HG02885 (cell line): Measurements from ENCODE around the gene STRBP.
"Not testable (repeated sequence)": the region's sequence is repeated elsewhere in the genome, so short reads cannot be mapped to it uniquely, and the experiment has no call there.

Source experiments
- ATAC-seq: cut with Tn5 transposase; IDR thresholded peaks from one replicate; pipeline ENCODE4 v1.9.1; 2021; ENCODE audit warnings: mild to moderate bottlenecking; ENCODE audit not compliant: unreplicated experiment, poor library complexity

Gene STRBP

GRCh38 chr9:123251741-123252140 lies 16.6 kb downstream of the STRBP start:
- ATAC-seq = no peak

- no peak for ATAC-seq
Observed at GRCh38 chr9:123251324-123251723, 17.1 kb downstream of the STRBP start.

GRCh38 chr9:123250504-123250903 lies 17.9 kb downstream of the STRBP start:
- no peak for ATAC-seq

- ATAC-seq = not testable (repeated sequence)
Observed at GRCh38 chr9:123249162-123249561, 19.2 kb downstream of the STRBP start.

GRCh38 chr9:123248630-123249029 lies 19.8 kb downstream of the STRBP start:
- no peak for ATAC-seq

GRCh38 chr9:123246534-123246933 lies 21.9 kb downstream of the STRBP start:
- no peak for ATAC-seq

GRCh38 chr9:123239726-123240125 lies 28.7 kb downstream of the STRBP start:
- no peak for ATAC-seq

GRCh38 chr9:123238365-123238764 lies 30.0 kb downstream of the STRBP start:
- ATAC-seq = peak; percentile 66

- ATAC-seq = no peak
Observed at GRCh38 chr9:123237220-123237619, 31.2 kb downstream of the STRBP start.

GRCh38 chr9:123235448-123235847 lies 32.9 kb downstream of the STRBP start:
- ATAC-seq = no peak

- peak; percentile 62 for ATAC-seq
Observed at GRCh38 chr9:123234853-123235252, 33.5 kb downstream of the STRBP start.

GRCh38 chr9:123232332-123232731 lies 36.1 kb downstream of the STRBP start:
- no peak for ATAC-seq

- no peak for ATAC-seq
Observed at GRCh38 chr9:123231421-123231820, 37.0 kb downstream of the STRBP start.

GRCh38 chr9:123228967-123229366 lies 39.4 kb downstream of the STRBP start:
- ATAC-seq = no peak

- no peak for ATAC-seq
Observed at GRCh38 chr9:123225995-123226394, 42.4 kb downstream of the STRBP start.

GRCh38 chr9:123225374-123225813 lies 43.0 kb downstream of the STRBP start:
- peak; percentile 89 for ATAC-seq

- ATAC-seq = no peak
Observed at GRCh38 chr9:123220127-123220526, 48.3 kb downstream of the STRBP start.

GRCh38 chr9:123218831-123219230 lies 49.6 kb downstream of the STRBP start:
- ATAC-seq = no peak

- ATAC-seq = no peak
Observed at GRCh38 chr9:123217128-123217654, 51.2 kb downstream of the STRBP start.

GRCh38 chr9:123216251-123216797 lies 52.1 kb downstream of the STRBP start:
- ATAC-seq = no peak

GRCh38 chr9:123211081-123211480 lies 57.3 kb downstream of the STRBP start:
- no peak for ATAC-seq

GRCh38 chr9:123208626-123209174 lies 59.7 kb downstream of the STRBP start:
- ATAC-seq = no peak
